Activated T-cell treated with anti-CD3 and anti-CD28 coated beads, Interleukin-2, amount 50 U/mL, for 4 hours (primary cell): ENCODE data around the gene ARPIN. TPM values are rescaled to one million over a fixed set of nuclear protein-coding genes. Genes with fewer than 3 reads are reported as not detected.
"Not testable (repeated sequence)": the region's sequence is repeated elsewhere in the genome, so short reads cannot be mapped to it uniquely, and the experiment has no call there.

ENCODE experiments used
- ATAC-seq, 2 donors: fragments of 200-7000 bp; cut with Tn5 transposase; one replicate each; pipeline ENCODE4 v1.10.0; 2021
- DNase-seq: peaks from one replicate; pipeline ENCODE4 v3.0.0-alpha.2; 2020
- H3K27me3 Mint-ChIP-seq: one replicate; pipeline ENCODE4 v1.8.0; 2021; ENCODE audit warnings: low read depth, mixed read lengths
- H3K36me3 Mint-ChIP-seq: one replicate; pipeline ENCODE4 v1.8.0; 2022; ENCODE audit warnings: mixed read lengths; ENCODE audit not compliant: insufficient read depth
- H3K4me1 Mint-ChIP-seq: one replicate; pipeline ENCODE4 v1.8.0; 2021; ENCODE audit warnings: low read depth, mixed read lengths
- H3K4me3 Mint-ChIP-seq: one replicate; pipeline ENCODE4 v1.8.0; 2021; ENCODE audit warnings: mild to moderate bottlenecking, moderate library complexity, mixed read lengths
- H3K9me3 Mint-ChIP-seq: one replicate; pipeline ENCODE4 v1.8.0; 2021; ENCODE audit warnings: mixed read lengths
- total RNA-seq, 3 donors: library from RNA; stranded (reverse); gene quantifications; one replicate each; pipeline ENCODE4 v1.2.1, GENCODE V29; 2021

Gene ARPIN
- under 1 TPM in 2 of 3 donors, not detected in 1; 0.05 to 0.13 TPM for total RNA-seq

GRCh38 chr15:89912674-89913396 lies at the start of gene ARPIN:
Gene ARPIN (minus strand): TSS chr15:89912952. CDS start chr15:89912835, 117 bp downstream.
- ATAC-seq, result peak; percentile 67 to 70
- Mint-ChIP-seq H3K4me1 (no peaks in the 10 kb centered on the region), H3K27me3 (peaks cover 23% of the 10 kb centered on the region)

GRCh38 chr15:89958107-89958805 lies 45.5 kb upstream of the ARPIN start:
- H3K4me1 Mint-ChIP-seq, result no peaks in the 10 kb centered on the region
- no peaks in the 10 kb centered on the region for H3K36me3 Mint-ChIP-seq
- peaks cover 5% of the 10 kb centered on the region for H3K9me3 Mint-ChIP-seq
- DNase-seq, result no peak
- H3K4me3 Mint-ChIP-seq, result no peak overlapping the region
- H3K27me3 Mint-ChIP-seq, result no peaks in the 10 kb centered on the region
- no peak for ATAC-seq

More at GRCh38 chr15:89912674-89913396, at the start of gene ARPIN:
- DNase-seq, result no peak
- Mint-ChIP-seq H3K36me3 (no peaks in the 10 kb centered on the region), H3K9me3 (no peaks in the 10 kb centered on the region), H3K4me3 (peak within 1 kb of the TSS; percentile 24)

- not testable (repeated sequence) for H3K36me3 Mint-ChIP-seq, H3K9me3 Mint-ChIP-seq, H3K4me1 Mint-ChIP-seq, ATAC-seq, H3K27me3 Mint-ChIP-seq, DNase-seq, H3K4me3 Mint-ChIP-seq
These were observed 42.8 kb upstream of the ARPIN start for GRCh38 chr15:89955449-89955998.

GRCh38 chr15:89954541-89954940 lies 41.8 kb upstream of the ARPIN start:
- H3K27me3 Mint-ChIP-seq, result no peaks in the 10 kb centered on the region
- ATAC-seq, result no peak
- H3K4me1 Mint-ChIP-seq, result peaks cover 2% of the 10 kb centered on the region
- no peaks in the 10 kb centered on the region for H3K36me3 Mint-ChIP-seq
- H3K9me3 Mint-ChIP-seq, result peaks cover 5% of the 10 kb centered on the region
- no peak for DNase-seq
- H3K4me3 Mint-ChIP-seq, result no peak overlapping the region

GRCh38 chr15:89948796-89949195 lies 36.0 kb upstream of the ARPIN start:
- Mint-ChIP-seq H3K9me3 (no peaks in the 10 kb centered on the region), H3K4me1 (peaks cover 2% of the 10 kb centered on the region), H3K4me3 (no peak overlapping the region), H3K36me3 (no peaks in the 10 kb centered on the region), H3K27me3 (no peaks in the 10 kb centered on the region)
- no peak for DNase-seq
- ATAC-seq, result no peak

GRCh38 chr15:89947385-89947784 lies 34.6 kb upstream of the ARPIN start:
- DNase-seq, result no peak
- Mint-ChIP-seq H3K9me3 (no peaks in the 10 kb centered on the region), H3K36me3 (no peaks in the 10 kb centered on the region), H3K27me3 (no peaks in the 10 kb centered on the region), H3K4me1 (peaks cover 2% of the 10 kb centered on the region), H3K4me3 (no peak overlapping the region)
- ATAC-seq, result no peak

GRCh38 chr15:89946681-89947299 lies 34.0 kb upstream of the ARPIN start:
- no peak overlapping the region for H3K4me3 Mint-ChIP-seq
- no peaks in the 10 kb centered on the region for H3K27me3 Mint-ChIP-seq
- no peaks in the 10 kb centered on the region for H3K9me3 Mint-ChIP-seq
- no peak for DNase-seq
- peaks cover 2% of the 10 kb centered on the region for H3K4me1 Mint-ChIP-seq
- ATAC-seq, result no peak
- no peaks in the 10 kb centered on the region for H3K36me3 Mint-ChIP-seq

GRCh38 chr15:89943721-89944120 lies 31.0 kb upstream of the ARPIN start:
- H3K4me3 Mint-ChIP-seq, ATAC-seq, H3K27me3 Mint-ChIP-seq, H3K9me3 Mint-ChIP-seq, H3K4me1 Mint-ChIP-seq, H3K36me3 Mint-ChIP-seq, DNase-seq: not testable (repeated sequence)

GRCh38 chr15:89939910-89940309 lies 27.2 kb upstream of the ARPIN start:
- Mint-ChIP-seq H3K9me3 (no peaks in the 10 kb centered on the region), H3K27me3 (peaks cover 3% of the 10 kb centered on the region), H3K4me1 (peaks cover 14% of the 10 kb centered on the region), H3K4me3 (no peak overlapping the region), H3K36me3 (no peaks in the 10 kb centered on the region)
- DNase-seq, result no peak
- no peak for ATAC-seq

- peaks cover 14% of the 10 kb centered on the region for H3K4me1 Mint-ChIP-seq
- ATAC-seq, H3K27me3 Mint-ChIP-seq, DNase-seq, H3K9me3 Mint-ChIP-seq, H3K4me3 Mint-ChIP-seq, H3K36me3 Mint-ChIP-seq: not testable (repeated sequence)
These were observed 26.6 kb upstream of the ARPIN start for GRCh38 chr15:89939377-89939776.

GRCh38 chr15:89937365-89938350 lies 24.9 kb upstream of the ARPIN start:
- DNase-seq (no peak), ATAC-seq (peak in 1 of 2 donors; percentile 27)
- Mint-ChIP-seq H3K27me3 (peaks cover 3% of the 10 kb centered on the region), H3K36me3 (no peaks in the 10 kb centered on the region), H3K4me1 (peaks cover 14% of the 10 kb centered on the region), H3K4me3 (no peak overlapping the region), H3K9me3 (no peaks in the 10 kb centered on the region)

GRCh38 chr15:89936786-89937265 lies 24.1 kb upstream of the ARPIN start:
- no peak for DNase-seq
- Mint-ChIP-seq H3K36me3 (no peaks in the 10 kb centered on the region), H3K4me1 (peaks cover 14% of the 10 kb centered on the region), H3K9me3 (no peaks in the 10 kb centered on the region), H3K27me3 (peaks cover 3% of the 10 kb centered on the region), H3K4me3 (no peak overlapping the region)
- ATAC-seq, result no peak

- H3K4me3 Mint-ChIP-seq, result no peak overlapping the region
- no peaks in the 10 kb centered on the region for H3K36me3 Mint-ChIP-seq
- no peak for DNase-seq
- no peaks in the 10 kb centered on the region for H3K9me3 Mint-ChIP-seq
- ATAC-seq, result peak; percentile 54 to 63
- H3K27me3 Mint-ChIP-seq, result peaks cover 3% of the 10 kb centered on the region
- H3K4me1 Mint-ChIP-seq, result peaks cover 14% of the 10 kb centered on the region
These were observed 23.5 kb upstream of the ARPIN start for GRCh38 chr15:89936051-89936785.
